Left lung (tissue), 10 donors: ENCODE measurements around the gene PDP2. TPM values are rescaled to one million over a fixed set of nuclear protein-coding genes. Genes with fewer than 3 reads are reported as not detected.

Source experiments
- ATAC-seq: fragments of 200-7000 bp; cut with Tn5 transposase; one replicate; pipeline ENCODE4 v1.9.1; 2020; ENCODE audit warnings: moderate library complexity
- DNase-seq, 4 donors: peaks; one replicate each; pipeline ENCODE4 v3.0.0-alpha.2; 2013 to 2020
- H3K27ac ChIP-seq, 2 donors: fragments of 200-600 bp; sonication (generic) in 1 of 2; one replicate each; pipeline versions ENCODE4 v1.5.0 to v1.8.0; 2020 to 2021
- H3K27me3 ChIP-seq, 2 donors: fragments of 200-600 bp; sonication (generic) in 1 of 2; one replicate each; pipeline versions ENCODE4 v1.5.0 to v1.8.0; 2020 to 2021
- H3K36me3 ChIP-seq, 2 donors: fragments of 200-600 bp; sonication (generic) in 1 of 2; one replicate each; pipeline versions ENCODE4 v1.5.0 to v1.8.0; 2020 to 2021
- H3K4me1 ChIP-seq, 2 donors: fragments of 200-600 bp; one replicate each; pipeline ENCODE4 v1.8.0; 2021
- H3K4me3 ChIP-seq, 2 donors: fragments of 200-600 bp; sonication (generic) in 1 of 2; one replicate each; pipeline versions ENCODE4 v1.5.0 to v1.8.0; 2020 to 2021; ENCODE audit warnings: mild to moderate bottlenecking in 1 of 2
- H3K9me3 ChIP-seq, 2 donors: fragments of 200-600 bp; sonication (generic) in 1 of 2; one replicate each; pipeline versions ENCODE4 v1.5.0 to v1.8.0; 2020 to 2021
- intact Hi-C, 2 donors: fragments of 100-400 bp; cut with DNase I; formaldehyde crosslinking; loops; one replicate each; pipeline versions ENCODE4 v1.11.2 to v1.14.2; 2022
- polyA plus RNA-seq, 6 donors: library from polyadenylated mRNA; unstranded; fragments of 120-200 nt; gene quantifications; one replicate each; pipeline ENCODE4 v1.2.1, GENCODE V29; 2013; ENCODE audit not compliant: insufficient read length in 6 of 6
- total RNA-seq, 2 donors: library from RNA; stranded (reverse); fragmentation: NEBNext Ultra II Directional; extraction: Animal tissue kit (Norgen Biotek cat#: 25700); gene quantifications; one replicate each; pipeline ENCODE4 v1.2.1, GENCODE V29; 2021
- TF ChIP-seq, protein P1 (sequence below), 2 donors: fragments of 200-600 bp; sonication (generic) in 1 of 2; IDR thresholded peaks; one replicate each; pipeline versions ENCODE4 v1.5.0 to v1.8.0; 2021; ENCODE audit warnings: antibody characterized with exemption in 2 of 2
- donor health status: DM: no; HTN: yes; CAD: no.
- donor health status: DM: no; HTN: no; CAD: no.

Gene PDP2
- total and polyA plus RNA-seq, 8 donors: 8.9 to 36.3 (median 9.7) TPM

DNA sequence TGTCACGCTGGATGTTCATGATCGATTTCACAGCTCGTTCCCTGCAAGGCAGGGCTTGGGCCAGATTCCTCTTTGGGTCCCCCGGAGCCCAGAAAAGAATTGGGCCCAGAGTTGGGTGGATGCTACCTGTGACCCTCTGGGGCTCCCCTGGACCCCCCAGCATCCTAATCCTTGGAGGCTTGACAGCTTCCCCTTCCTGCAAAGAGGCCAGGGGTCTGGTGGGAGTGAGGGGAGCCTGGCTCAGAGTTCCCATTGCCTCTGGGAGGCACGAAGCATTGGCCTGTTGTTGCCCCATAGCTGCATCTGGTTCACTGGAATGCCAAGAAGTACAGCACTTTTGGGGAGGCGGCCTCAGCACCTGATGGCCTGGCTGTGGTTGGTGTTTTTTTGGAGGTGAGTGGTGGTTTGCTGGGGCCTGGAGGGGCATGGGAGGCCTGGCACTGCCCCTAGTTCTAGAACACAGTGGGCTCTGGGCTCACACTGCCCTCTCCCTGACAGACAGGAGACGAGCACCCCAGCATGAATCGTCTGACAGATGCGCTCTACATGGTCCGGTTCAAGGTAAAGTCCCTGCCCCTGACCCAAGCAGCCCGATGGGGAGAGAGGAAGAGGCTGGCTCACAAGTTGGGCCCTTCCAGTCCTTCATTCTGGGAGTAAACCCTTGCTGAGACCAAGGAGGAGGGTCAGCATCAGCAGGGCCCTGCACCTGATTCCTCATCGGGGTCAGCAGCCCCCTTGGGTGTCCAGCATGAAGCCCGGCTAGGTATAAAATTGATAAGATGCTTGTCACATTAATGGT is 28.9 kb upstream of the PDP2 start:
- H3K9me3 ChIP-seq: no peaks in the 10 kb centered on the region
- TF ChIP-seq, protein P1, sequence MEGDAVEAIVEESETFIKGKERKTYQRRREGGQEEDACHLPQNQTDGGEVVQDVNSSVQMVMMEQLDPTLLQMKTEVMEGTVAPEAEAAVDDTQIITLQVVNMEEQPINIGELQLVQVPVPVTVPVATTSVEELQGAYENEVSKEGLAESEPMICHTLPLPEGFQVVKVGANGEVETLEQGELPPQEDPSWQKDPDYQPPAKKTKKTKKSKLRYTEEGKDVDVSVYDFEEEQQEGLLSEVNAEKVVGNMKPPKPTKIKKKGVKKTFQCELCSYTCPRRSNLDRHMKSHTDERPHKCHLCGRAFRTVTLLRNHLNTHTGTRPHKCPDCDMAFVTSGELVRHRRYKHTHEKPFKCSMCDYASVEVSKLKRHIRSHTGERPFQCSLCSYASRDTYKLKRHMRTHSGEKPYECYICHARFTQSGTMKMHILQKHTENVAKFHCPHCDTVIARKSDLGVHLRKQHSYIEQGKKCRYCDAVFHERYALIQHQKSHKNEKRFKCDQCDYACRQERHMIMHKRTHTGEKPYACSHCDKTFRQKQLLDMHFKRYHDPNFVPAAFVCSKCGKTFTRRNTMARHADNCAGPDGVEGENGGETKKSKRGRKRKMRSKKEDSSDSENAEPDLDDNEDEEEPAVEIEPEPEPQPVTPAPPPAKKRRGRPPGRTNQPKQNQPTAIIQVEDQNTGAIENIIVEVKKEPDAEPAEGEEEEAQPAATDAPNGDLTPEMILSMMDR (IDR thresholded peaks at IDR 0.05): no peak
- intact Hi-C loops: no loop called here
- H3K27me3 ChIP-seq: peaks cover 0 to 11% of the 10 kb centered on the region in 2 donors
- no peak overlapping the region for H3K4me3 ChIP-seq
- no peaks in the 10 kb centered on the region for H3K36me3 ChIP-seq
- ATAC-seq (no peak), DNase-seq (no peak)
- no peak overlapping the region for H3K27ac ChIP-seq
- H3K4me1 ChIP-seq: no peaks in the 10 kb centered on the region

DNA sequence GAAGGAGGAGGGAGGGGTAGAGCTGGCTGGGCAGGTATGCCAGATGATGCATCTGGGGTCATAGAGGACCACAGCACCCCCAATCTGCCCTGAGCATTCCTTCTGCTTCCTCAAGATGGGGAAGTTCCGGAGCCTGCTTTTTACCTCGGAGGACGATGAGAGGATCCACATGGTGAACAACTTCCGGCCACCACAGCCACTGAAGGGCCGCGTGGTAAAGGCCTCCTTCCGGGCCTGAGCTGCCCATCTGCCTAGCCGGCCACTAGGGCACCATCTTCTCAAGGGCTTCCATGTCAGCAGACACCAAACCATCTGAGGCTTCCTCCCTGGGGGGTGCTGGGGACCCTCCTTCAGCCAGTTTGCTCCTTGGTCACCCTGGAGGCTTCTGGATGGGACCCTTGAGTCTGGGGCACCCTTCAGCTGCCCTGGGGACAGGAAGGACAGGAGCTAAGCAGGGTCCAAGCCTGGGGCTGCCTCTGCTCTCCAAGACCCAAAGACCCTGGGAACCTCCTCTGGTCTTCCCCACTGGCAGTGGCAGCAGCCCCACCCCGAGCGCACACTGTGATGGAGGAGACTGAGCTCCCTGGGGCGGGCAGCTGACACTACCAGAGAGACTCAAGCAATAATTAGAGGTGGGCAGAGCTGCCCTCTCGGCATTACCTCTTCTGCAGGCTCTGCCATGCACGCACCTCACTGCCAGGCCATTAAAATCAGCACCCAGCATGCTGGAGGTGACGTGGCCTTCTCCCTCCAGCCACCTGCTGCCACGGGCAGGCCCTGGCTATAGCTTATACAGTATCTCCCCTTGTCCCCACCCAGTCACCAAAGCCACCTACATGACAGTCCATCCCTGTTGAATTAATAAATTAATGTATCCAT is 26.8 kb upstream of the PDP2 start:
- no peak for ATAC-seq
- intact Hi-C loops: no loop called here
- TF ChIP-seq, protein P1 (IDR thresholded peaks at IDR 0.05): no peak
- H3K27me3 ChIP-seq: no peaks in the 10 kb centered on the region
- H3K36me3 ChIP-seq: no peaks in the 10 kb centered on the region
- no peak overlapping the region for H3K27ac ChIP-seq
- no peaks in the 10 kb centered on the region for H3K4me1 ChIP-seq
- no peaks in the 10 kb centered on the region for H3K9me3 ChIP-seq
- H3K4me3 ChIP-seq: no peak overlapping the region
- no peak for DNase-seq

DNA sequence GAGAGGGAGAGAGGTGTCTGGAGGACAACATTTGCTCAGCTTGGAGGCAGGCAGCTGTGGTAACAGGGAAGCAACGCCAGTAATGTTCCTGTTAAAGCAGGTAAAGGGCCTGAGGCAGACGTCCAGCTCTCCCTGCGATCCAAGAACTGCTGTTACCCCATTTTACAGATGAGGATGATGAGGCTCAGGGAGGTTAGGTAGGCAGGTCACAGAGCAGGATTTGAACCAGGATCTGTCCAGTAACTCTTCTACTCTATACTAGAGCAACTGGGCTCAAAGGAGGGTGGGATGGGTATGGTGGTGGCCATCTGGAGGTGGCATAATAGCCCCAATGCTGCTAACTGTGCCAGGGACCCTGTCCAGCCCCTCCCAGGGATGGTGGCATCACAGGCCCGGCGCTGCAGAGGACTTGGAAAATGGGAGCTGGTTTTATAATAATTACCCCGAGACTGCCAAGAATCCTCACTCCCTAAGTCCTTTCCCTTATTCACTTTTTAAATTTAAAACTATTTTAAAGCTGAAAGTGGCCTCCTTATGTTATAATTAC is 24.1 kb upstream of the PDP2 start:
- Histone ChIP-seq H3K27ac (no peak overlapping the region), H3K27me3 (no peaks in the 10 kb centered on the region), H3K4me1 (no peaks in the 10 kb centered on the region), H3K4me3 (no peak overlapping the region), H3K9me3 (no peaks in the 10 kb centered on the region), H3K36me3 (no peaks in the 10 kb centered on the region)
- TF ChIP-seq, protein P1 (IDR thresholded peaks at IDR 0.05): no peak
- DNase-seq (no peak), ATAC-seq (no peak)
- intact Hi-C loops: no loop called here

DNA sequence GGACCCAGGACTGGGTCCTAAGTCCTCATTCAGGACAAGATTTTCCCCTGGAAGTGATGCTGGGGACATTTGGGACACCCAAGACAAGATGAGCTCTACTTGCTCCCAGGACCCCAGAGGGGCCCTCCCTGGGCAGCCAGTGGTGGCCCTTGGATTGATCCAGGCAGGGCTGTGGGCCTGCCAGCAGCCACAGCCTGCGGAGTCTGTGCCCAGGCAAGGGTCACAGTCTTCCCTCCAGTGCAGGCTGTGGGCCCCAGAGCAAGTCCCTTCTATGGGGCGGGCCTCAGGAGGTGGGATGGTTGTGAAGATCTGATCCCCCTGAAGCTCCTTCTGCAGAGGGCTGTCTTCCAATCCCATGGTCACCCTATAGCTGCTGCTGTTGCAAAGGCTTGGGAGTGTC is 23.5 kb upstream of the PDP2 start:
- TF ChIP-seq, protein P1 (IDR thresholded peaks at IDR 0.05): no peak
- Histone ChIP-seq H3K27me3 (no peaks in the 10 kb centered on the region), H3K36me3 (no peaks in the 10 kb centered on the region), H3K9me3 (no peaks in the 10 kb centered on the region), H3K27ac (no peak overlapping the region), H3K4me1 (no peaks in the 10 kb centered on the region), H3K4me3 (no peak overlapping the region)
- DNase-seq (no peak), ATAC-seq (no peak)
- intact Hi-C loops: no loop called here

DNA sequence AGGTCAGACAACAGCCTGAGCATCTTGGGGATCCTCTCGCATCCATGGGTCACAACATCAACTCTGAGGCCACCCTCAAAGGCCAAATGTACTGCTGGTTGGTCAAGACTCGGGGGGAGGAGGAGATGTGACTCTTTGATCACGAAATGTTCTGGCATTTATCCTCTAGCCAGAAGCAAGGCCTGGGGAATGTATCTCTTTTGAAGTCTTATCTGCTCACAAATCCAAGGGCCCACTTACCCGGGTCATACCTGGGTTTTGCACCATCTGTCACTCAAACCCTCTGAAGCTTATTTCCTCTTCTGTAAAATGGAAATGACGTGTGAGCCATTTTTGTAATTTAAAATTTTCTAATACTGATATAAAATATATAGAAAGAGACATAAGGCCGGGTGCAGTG is 22.9 kb upstream of the PDP2 start:
- no peaks in the 10 kb centered on the region for H3K4me1 ChIP-seq
- no peak for DNase-seq
- no peaks in the 10 kb centered on the region for H3K9me3 ChIP-seq
- TF ChIP-seq, protein P1 (IDR thresholded peaks at IDR 0.05): no peak
- H3K36me3 ChIP-seq: no peaks in the 10 kb centered on the region
- no peak overlapping the region for H3K4me3 ChIP-seq
- intact Hi-C loops: no loop called here
- no peaks in the 10 kb centered on the region for H3K27me3 ChIP-seq
- ATAC-seq: no peak
- H3K27ac ChIP-seq: no peak overlapping the region
